ENCODE measurements around the gene CPTP.
"Not testable (repeated sequence)": the region's sequence is repeated elsewhere in the genome, so short reads cannot be mapped to it uniquely, and the experiment has no call there.

The CPTP gene

GRCh38 chr1:1360506-1361169 lies 36.0 kb downstream of the CPTP start:
- in situ Hi-C loops (cut with HindIII; ENCODE audit: low sequenced_read_pairs): no loop called here

- in situ Hi-C loops (cut with HindIII; ENCODE audit: low sequenced_read_pairs): no loop called here
Measured at GRCh38 chr1:1361233-1361981, 36.8 kb downstream of the CPTP start.

GRCh38 chr1:1361982-1362423 lies 37.4 kb downstream of the CPTP start:
- in situ Hi-C loops (cut with HindIII; ENCODE audit: low sequenced_read_pairs): no loop called here

- in situ Hi-C loops (cut with HindIII; ENCODE audit: low sequenced_read_pairs): no loop called here
Measured at GRCh38 chr1:1364266-1364665, 39.7 kb downstream of the CPTP start.

GRCh38 chr1:1365875-1366698 lies 41.5 kb downstream of the CPTP start:
- in situ Hi-C loops (cut with HindIII; ENCODE audit: low sequenced_read_pairs): no loop called here

GRCh38 chr1:1366699-1367066 lies 42.1 kb downstream of the CPTP start:
- in situ Hi-C loops (cut with HindIII; ENCODE audit: low sequenced_read_pairs): no loop called here

GRCh38 chr1:1367315-1367714 lies 42.7 kb downstream of the CPTP start:
- in situ Hi-C loops (cut with HindIII; ENCODE audit: low sequenced_read_pairs): no loop called here

GRCh38 chr1:1370094-1370493 lies 45.5 kb downstream of the CPTP start:
- in situ Hi-C loops (cut with HindIII; ENCODE audit: low sequenced_read_pairs): not testable (repeated sequence)

GRCh38 chr1:1370771-1371300 lies 46.2 kb downstream of the CPTP start:
- in situ Hi-C loops (cut with HindIII; ENCODE audit: low sequenced_read_pairs): no loop called here

GRCh38 chr1:1371364-1371745 lies 46.8 kb downstream of the CPTP start:
- in situ Hi-C loops (cut with HindIII; ENCODE audit: low sequenced_read_pairs): no loop called here

GRCh38 chr1:1371746-1372711 lies 47.4 kb downstream of the CPTP start:
- in situ Hi-C loops (cut with HindIII; ENCODE audit: low sequenced_read_pairs): no loop called here

- in situ Hi-C loops (cut with HindIII; ENCODE audit: low sequenced_read_pairs): no loop called here
Measured at GRCh38 chr1:1373051-1373814, 48.6 kb downstream of the CPTP start.

GRCh38 chr1:1373815-1374588 lies 49.4 kb downstream of the CPTP start:
- in situ Hi-C loops (cut with HindIII; ENCODE audit: low sequenced_read_pairs): no loop called here

GRCh38 chr1:1374589-1374928 lies 50.0 kb downstream of the CPTP start:
- in situ Hi-C loops (cut with HindIII; ENCODE audit: low sequenced_read_pairs): no loop called here

- in situ Hi-C loops (cut with HindIII; ENCODE audit: low sequenced_read_pairs): no loop called here
Measured at GRCh38 chr1:1374929-1375662, 50.5 kb downstream of the CPTP start, which contains the start of gene AURKAIP1. Gene AURKAIP1, minus strand, starts transcription at chr1:1375207. Its CDS starts 451 bp downstream, at chr1:1374756.

- in situ Hi-C loops (cut with HindIII; ENCODE audit: low sequenced_read_pairs): no loop called here
Measured at GRCh38 chr1:1376551-1377226, 52.1 kb downstream of the CPTP start.

GRCh38 chr1:1377540-1378205 lies 53.1 kb downstream of the CPTP start:
- in situ Hi-C loops (cut with HindIII; ENCODE audit: low sequenced_read_pairs): no loop called here
